ENCODE measurements around the gene PELI2.
A peak's percentile ranks its signal among the peaks of the same experiment; 100 is the strongest.

- TF ChIP-seq POLR2A (IDR thresholded peaks at IDR 0.05) (no peak), CTCF (IDR thresholded peaks at IDR 0.05) (peak in 3 of 7 experiments; percentile 18 to 27 (median 19))
Observed at GRCh38 chr14:56247495-56248200, 129.4 kb downstream of the PELI2 start.
